Stimulated activated CD4-positive, alpha-beta T cell treated with anti-CD3 and anti-CD28 coated beads, Interleukin-12 subunit alpha, Interleukin-12 subunit beta, amount 100 ng/mL, for 4 hours (primary cell): ENCODE results near the gene MEG3.

ENCODE experiments used
- DNase-seq: peaks from one replicate; pipeline ENCODE4 v3.0.0-alpha.2; 2020

Gene MEG3

DNA sequence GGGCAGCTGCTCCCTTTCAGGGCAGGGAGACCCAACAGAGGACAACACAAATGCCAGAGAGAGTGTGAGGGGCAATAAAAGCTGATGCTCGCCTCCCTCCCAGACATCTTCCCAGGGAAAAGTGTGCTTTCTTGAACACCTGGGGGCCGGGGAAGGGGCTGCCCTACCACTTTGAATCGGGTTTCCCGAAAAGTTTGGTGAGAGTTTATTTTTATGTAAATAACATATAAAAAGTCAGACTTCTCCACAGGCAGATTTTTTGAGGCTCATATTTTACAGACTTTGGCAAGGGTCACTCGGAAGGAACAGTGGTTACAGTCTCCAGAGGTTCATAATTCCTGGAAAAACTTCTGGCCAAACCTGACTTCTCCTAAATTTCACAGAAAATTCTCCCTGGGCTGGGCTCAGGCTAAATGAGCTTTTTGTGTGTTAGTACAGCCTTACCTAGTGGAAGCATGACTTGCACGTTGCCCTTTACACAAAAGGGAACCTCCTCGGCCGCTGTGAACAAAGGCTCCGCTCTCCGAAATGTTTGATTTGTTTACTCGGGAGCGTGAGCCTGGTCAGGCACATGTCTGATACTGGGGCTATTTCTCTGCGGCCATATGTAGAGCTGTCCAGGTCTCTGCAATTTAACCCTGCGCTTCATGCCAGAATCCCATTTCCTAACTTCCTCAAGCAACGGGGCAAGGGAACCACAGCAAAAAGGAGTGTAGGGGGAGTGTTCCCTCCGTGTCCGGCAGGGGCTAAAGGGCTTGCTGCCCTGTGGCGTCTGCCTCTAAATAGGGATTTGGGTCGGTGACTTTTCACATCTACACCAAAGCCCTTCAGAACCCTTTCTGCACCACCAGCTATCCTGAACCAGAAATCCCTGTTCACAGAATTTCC is 74.2 kb downstream of the MEG3 start:
- DNase-seq = no peak

DNA sequence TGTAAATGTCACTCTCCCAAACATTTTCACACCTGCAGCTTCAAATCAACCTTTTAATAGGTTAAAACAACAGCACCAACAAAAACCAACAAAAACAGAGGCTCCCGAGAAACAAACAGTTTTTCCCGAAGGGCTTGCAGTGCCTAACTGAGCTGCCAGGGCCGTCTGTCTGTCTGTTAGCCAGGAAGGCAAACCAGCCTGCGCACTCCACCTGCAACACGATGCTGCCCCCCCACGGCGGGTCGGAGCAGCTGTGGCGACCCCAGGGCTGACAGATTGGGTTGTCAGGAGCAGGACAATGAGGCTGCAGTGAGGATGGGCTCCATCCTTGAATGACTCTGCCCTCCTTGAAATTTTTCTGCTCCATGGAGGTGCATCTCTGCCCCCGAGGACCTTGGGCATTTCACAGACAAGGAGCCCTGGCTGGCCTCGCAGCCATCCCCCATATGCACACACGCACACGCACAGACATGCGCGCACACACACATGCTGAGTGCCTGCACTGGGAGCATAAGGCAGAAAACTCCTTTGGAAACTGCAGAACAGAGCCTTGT is 75.0 kb downstream of the MEG3 start:
- DNase-seq = no peak

DNA sequence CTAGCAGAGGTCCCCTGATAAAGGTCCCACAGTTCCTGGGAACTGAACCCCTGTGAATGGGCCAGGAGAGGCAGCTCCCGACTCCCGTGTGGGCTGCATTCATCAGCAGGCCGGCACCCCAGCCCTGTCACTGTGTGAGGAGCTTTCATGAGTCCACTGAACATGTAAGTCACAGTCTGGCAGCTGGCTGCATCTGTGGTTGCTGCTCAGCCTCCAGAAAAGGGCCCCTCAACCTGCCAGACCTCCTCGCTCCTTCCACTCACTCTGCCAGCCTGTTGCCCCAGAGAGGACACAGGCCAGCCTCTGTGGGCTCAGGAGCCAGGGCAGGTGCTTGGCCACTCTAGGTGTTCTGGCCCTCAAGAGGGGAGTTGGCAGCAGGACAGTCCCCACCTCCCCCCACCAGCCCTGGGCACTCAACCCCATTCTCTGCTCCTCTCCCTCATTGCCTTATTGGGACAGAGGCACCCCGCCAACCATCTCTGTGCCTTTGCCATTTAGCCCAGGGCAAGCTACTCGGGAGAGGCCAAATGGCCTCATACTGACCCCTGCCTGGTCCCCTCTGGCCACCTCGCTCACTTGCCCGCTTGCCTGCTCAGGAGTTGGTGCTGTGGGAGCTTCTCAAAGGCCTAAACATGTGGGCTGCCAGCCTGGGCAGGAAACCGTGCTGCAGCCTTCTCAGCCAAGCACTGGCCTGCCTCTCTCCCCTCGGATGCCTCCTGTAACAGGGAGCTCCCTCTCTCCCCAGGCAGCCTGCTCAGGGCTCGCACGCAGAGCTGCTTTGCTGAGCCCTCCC is 75.7 kb downstream of the MEG3 start:
- no peak for DNase-seq

DNA sequence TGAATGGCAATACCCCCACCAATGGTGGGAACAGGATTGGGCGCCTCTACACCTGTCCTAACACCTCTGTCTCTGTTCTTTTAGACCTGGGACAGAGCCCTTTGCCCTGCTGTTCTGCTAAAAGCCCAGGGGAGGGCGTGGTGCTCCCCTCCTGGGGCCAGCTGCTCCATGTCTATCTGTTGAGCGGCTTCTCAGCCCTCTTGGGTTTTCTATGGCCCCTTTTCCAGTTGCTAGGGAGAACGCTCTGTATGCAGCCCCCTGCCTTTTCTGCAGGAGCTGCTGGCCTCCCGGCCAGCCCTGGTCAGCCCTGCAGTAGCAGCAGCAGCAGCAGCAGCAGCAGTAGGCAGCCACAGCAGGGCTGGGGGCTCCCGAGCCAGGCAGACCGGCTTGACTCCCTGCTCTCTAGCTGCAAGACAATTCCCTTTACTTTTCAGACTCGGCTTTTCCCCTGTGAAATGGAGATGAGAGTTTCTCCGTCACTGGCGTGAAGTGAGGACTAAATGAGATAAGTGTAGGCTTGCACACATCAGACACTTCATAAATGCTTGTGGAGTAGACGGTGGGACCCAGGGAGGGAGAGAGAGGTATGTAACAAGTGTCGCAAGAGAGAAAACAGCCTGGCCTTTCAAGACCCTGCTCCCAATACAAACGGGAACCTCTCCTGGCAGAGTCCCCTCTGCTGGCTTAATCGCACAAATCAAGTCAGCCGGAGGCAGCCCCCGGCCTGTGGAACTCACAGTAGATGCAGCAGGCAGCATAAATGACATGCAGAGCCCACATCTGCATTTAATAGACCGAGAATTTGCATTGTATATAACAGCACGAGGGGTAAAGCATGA is 76.6 kb downstream of the MEG3 start:
- no peak for DNase-seq

DNA sequence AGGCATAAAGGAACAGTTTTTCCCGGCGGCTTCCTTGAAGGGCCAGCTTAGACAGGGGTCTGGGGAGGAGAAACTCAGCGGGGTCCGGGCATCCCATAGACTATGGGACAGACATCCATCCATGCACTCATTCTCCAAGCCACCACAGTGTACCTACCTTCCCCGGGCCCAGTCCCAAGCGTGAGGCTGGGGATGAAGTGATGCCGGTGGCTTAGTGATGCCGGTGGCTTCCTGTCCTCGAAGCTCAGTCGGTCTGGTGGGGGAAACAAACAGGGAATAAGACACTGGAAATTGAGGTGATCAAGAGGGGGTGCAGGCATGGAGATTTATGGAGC is 77.2 kb downstream of the MEG3 start:
- no peak for DNase-seq

DNA sequence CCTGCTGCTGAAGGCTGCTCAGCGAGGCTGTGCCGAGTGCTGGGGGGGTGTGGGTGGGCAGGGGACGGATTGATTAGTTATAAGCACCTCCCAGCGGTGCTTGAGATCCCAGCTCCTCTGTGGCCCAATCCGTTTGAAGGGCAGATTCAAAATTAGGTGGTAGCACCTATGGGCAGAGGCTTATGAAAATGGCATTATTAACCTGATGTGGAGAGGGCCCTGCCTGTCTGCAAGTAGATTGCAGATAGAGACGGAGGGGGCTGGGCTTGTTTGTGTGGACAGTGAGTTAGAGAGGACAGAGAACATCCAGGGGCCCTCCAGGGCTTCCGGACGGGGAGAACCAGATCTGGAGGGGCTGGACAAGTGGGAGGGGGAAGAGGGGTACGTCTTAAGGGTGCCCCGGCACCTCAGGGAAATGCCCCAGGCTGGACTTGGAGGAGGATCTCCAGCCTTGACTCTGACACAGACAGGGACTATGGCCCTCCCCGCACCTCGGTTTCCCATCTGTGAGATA is 77.8 kb downstream of the MEG3 start, which contains the start of gene RTL1:
Gene RTL1 (minus strand): TSS at position 51 of the 514 bp plus-strand sequence. CDS start 18,934 bp downstream, outside the sequence.
- DNase-seq = no peak

DNA sequence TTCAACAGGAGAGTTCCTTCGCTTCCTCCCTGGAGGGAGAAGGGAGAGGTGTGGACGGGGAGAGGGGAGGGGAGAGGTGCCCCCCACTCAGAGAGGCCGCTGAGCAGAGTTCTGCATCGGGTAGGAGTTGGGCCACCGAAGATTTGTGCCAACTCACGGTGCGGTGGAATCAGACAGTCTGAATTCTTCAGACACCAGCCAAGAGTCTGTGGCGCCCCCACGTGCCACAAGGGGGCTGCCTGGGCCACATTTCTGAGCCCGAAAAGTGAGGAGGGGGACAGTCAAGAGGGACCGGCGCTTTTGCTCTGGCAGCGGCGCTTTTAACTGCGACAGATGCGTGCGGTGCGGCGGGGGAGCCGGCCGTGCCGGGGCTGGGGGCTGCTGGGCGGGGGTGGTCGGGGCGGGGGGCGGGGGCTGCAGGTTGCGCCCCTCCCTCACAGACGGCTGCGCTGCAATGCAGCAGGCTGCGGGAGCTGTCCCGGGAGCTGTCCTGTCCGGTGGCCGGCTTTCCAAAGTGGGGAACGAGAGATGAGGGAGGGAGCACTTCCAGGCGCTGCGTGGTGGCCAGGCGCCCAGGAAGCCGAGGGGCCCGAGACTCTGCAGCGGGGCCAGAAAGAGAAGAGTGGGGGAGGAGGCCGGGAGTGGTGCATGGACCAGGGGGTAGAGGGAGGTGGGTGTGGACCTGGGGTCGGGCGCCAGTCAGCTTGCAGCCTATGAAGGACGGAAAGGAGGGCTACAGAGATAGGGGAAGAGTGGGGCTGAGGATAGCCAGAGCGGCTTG is 78.6 kb downstream of the MEG3 start:
- no peak for DNase-seq

DNA sequence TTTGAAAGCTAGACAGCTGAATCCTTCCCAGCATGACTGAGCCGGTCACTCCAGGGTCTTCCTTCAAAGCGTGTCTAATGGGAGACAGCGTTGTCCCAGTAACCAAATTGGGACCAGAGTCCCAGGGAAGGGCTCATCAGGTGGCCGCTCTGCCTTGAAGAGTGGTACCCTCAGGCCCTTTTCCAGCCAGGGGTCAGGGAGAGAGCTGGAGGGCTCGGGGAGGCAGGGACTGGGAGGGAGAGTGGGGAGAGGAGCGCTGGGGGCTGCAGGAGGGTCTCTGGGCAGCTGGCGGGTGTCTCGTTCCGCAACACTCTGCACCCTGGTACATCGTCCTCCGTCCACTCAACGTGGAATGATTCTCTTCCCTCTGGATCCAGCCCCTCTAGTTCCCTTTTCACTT is 79.2 kb downstream of the MEG3 start:
- no peak for DNase-seq

DNA sequence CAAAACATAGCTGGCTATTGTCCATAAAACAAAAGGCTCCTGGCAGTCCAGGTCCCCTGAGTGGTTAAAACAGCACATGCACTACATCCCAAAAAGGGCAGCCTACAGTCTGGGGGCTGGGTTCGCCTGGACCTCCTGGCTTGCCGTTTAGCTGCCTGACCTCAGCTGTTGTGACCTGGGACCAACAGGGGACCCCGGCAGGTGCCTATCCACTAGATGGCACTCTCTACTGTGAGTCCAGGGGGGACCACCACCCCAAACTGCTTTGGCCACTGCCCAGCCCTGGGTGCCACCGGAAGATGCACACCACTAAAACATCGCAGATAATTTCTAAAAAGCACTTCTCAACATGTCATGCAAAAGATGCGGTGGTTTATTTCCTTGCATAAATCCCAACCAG is 80.5 kb downstream of the MEG3 start:
- DNase-seq = no peak

DNA sequence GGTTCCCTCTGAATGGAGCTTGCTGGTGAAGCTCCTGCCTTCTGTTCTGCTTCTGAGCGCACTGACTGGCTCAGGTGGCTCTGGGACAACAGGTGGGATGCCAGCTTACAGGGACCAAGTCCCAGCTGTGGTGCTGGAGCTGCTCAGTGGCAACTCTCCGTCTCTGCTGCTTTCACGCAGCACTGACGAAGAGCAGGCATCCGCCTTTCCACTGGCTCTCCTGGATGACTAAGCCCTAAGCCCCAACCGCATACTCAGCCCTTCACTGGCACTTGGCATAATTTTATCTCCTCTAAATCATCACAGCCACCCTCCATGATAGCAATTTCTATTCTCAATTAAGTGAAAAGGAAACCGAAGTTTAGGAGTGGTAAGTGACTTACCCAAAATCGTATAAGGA is 81.3 kb downstream of the MEG3 start:
- no peak for DNase-seq

DNA sequence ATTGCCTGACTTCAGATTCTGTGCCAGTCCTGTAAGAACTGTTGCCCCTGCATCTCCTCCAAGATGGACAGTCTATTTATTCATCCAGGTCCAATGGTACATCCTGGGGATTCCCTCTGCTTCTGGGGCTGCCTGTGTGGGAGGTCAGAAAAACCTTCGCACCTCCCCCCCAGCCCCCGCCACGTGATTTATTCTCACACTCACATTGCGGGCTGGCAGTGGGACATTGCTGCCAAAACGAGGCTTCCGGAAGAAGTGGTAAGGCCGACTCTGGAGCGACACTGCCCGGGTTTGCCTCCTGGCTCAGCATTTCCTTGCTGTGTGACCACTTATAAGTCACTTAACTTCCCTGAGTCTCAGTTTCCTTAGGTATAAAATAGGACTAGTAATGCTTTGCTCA is 83.5 kb downstream of the MEG3 start:
- no peak for DNase-seq
